ENCODE results near the gene SOAT2.

The SOAT2 gene

GRCh38 chr12:53170876-53171724 lies 67.8 kb downstream of the SOAT2 start:
- Histone ChIP-seq H3K9me3 (replicated peaks; ENCODE audit: insufficient read depth, low read length) (no peaks in the 10 kb centered on the region), H3K27me3 (replicated peaks; ENCODE audit: insufficient read depth, low read length) (no peaks in the 10 kb centered on the region), H3K4me2 (ENCODE audit: low read depth, low read length) (no peak overlapping the region), H4K20me1 (ENCODE audit: insufficient read depth, low read length) (no peaks in the 10 kb centered on the region), H2AFZ (ENCODE audit: low read length) (no peak overlapping the region), H3K4me3 (ENCODE audit: low read length) (no peak overlapping the region), H3K79me2 (ENCODE audit: low read length) (no peaks in the 10 kb centered on the region), H3K36me3 (replicated peaks; ENCODE audit: insufficient read depth, low read length) (no peaks in the 10 kb centered on the region), H3K4me1 (ENCODE audit: low read length) (peaks cover 9% of the 10 kb centered on the region), H3K27ac (ENCODE audit: low read length) (no peak overlapping the region), H3K9me2 (replicated peaks; ENCODE audit: insufficient read depth, low read length) (no peaks in the 10 kb centered on the region), H3K9ac (ENCODE audit: low read length) (no peak overlapping the region), H3F3A (ENCODE audit: insufficient read depth, low read length) (no peaks in the 10 kb centered on the region; the same call in 1 of the 2 replicates)
- DNase-seq: no peak
- no peak for TF ChIP-seq EZH2 (optimal IDR thresholded peaks at IDR 0.05; ENCODE audit: low read depth, low read length)
- TF ChIP-seq CTCF (IDR thresholded peaks at IDR 0.05; ENCODE audit: low read length): no peak
- no peak for TF ChIP-seq EZH2phosphoT487 (IDR thresholded peaks at IDR 0.05; ENCODE audit: low read length)

- H3F3A ChIP-seq (ENCODE audit: insufficient read depth, low read length): no peaks in the 10 kb centered on the region; the same call in 1 of the 2 replicates
- H3K4me1 ChIP-seq (ENCODE audit: low read length): peaks cover 9% of the 10 kb centered on the region
- H3K4me2 ChIP-seq (ENCODE audit: low read depth, low read length): no peak overlapping the region
- no peaks in the 10 kb centered on the region for H3K79me2 ChIP-seq (ENCODE audit: low read length)
- H3K9ac ChIP-seq (ENCODE audit: low read length): no peak overlapping the region
- H3K9me3 ChIP-seq (replicated peaks; ENCODE audit: insufficient read depth, low read length): no peaks in the 10 kb centered on the region
- no peak overlapping the region for H2AFZ ChIP-seq (ENCODE audit: low read length)
- no peak overlapping the region for H3K4me3 ChIP-seq (ENCODE audit: low read length)
- no peak for TF ChIP-seq CTCF (IDR thresholded peaks at IDR 0.05; ENCODE audit: low read length)
- TF ChIP-seq EZH2phosphoT487 (IDR thresholded peaks at IDR 0.05; ENCODE audit: low read length): no peak
- no peak for TF ChIP-seq EZH2 (optimal IDR thresholded peaks at IDR 0.05; ENCODE audit: low read depth, low read length)
- no peaks in the 10 kb centered on the region for H3K36me3 ChIP-seq (replicated peaks; ENCODE audit: insufficient read depth, low read length)
- DNase-seq: no peak
- no peaks in the 10 kb centered on the region for H4K20me1 ChIP-seq (ENCODE audit: insufficient read depth, low read length)
- H3K27me3 ChIP-seq (replicated peaks; ENCODE audit: insufficient read depth, low read length): no peaks in the 10 kb centered on the region
- no peaks in the 10 kb centered on the region for H3K9me2 ChIP-seq (replicated peaks; ENCODE audit: insufficient read depth, low read length)
- H3K27ac ChIP-seq (ENCODE audit: low read length): no peak overlapping the region
Measured at GRCh38 chr12:53171725-53172329, 68.5 kb downstream of the SOAT2 start.

- no peak for TF ChIP-seq CTCF (IDR thresholded peaks at IDR 0.05; ENCODE audit: low read length)
- TF ChIP-seq EZH2phosphoT487 (IDR thresholded peaks at IDR 0.05; ENCODE audit: low read length): no peak
- no peak for TF ChIP-seq EZH2 (optimal IDR thresholded peaks at IDR 0.05; ENCODE audit: low read depth, low read length)
- DNase-seq: no peak
- no peaks in the 10 kb centered on the region; the same call in 1 of the 2 replicates for H3F3A ChIP-seq (ENCODE audit: insufficient read depth, low read length)
- H3K4me2 ChIP-seq (ENCODE audit: low read depth, low read length): no peak overlapping the region
- H3K9me3 ChIP-seq (replicated peaks; ENCODE audit: insufficient read depth, low read length): no peaks in the 10 kb centered on the region
- H3K27ac ChIP-seq (ENCODE audit: low read length): no peak overlapping the region
- H4K20me1 ChIP-seq (ENCODE audit: insufficient read depth, low read length): no peaks in the 10 kb centered on the region
- H2AFZ ChIP-seq (ENCODE audit: low read length): no peak overlapping the region
- peaks cover 9% of the 10 kb centered on the region for H3K4me1 ChIP-seq (ENCODE audit: low read length)
- no peak overlapping the region for H3K9ac ChIP-seq (ENCODE audit: low read length)
- no peaks in the 10 kb centered on the region for H3K79me2 ChIP-seq (ENCODE audit: low read length)
- no peak overlapping the region for H3K4me3 ChIP-seq (ENCODE audit: low read length)
- H3K9me2 ChIP-seq (replicated peaks; ENCODE audit: insufficient read depth, low read length): no peaks in the 10 kb centered on the region
- H3K27me3 ChIP-seq (replicated peaks; ENCODE audit: insufficient read depth, low read length): no peaks in the 10 kb centered on the region
- H3K36me3 ChIP-seq (replicated peaks; ENCODE audit: insufficient read depth, low read length): no peaks in the 10 kb centered on the region
Measured at GRCh38 chr12:53172352-53172751, 69.1 kb downstream of the SOAT2 start.
